ENCODE results near the gene MYL6.

GRCh38 chr12:56189918-56190694 is 31.9 kb downstream of the MYL6 start:
- TF ChIP-seq, protein P1, sequence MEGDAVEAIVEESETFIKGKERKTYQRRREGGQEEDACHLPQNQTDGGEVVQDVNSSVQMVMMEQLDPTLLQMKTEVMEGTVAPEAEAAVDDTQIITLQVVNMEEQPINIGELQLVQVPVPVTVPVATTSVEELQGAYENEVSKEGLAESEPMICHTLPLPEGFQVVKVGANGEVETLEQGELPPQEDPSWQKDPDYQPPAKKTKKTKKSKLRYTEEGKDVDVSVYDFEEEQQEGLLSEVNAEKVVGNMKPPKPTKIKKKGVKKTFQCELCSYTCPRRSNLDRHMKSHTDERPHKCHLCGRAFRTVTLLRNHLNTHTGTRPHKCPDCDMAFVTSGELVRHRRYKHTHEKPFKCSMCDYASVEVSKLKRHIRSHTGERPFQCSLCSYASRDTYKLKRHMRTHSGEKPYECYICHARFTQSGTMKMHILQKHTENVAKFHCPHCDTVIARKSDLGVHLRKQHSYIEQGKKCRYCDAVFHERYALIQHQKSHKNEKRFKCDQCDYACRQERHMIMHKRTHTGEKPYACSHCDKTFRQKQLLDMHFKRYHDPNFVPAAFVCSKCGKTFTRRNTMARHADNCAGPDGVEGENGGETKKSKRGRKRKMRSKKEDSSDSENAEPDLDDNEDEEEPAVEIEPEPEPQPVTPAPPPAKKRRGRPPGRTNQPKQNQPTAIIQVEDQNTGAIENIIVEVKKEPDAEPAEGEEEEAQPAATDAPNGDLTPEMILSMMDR (IDR thresholded peaks at IDR 0.05) = no peak
- TF ChIP-seq POLR2A (IDR thresholded peaks at IDR 0.05) = no peak

All from right lobe of liver (tissue), 4 donors.